ENCODE results near the gene ACE.

Gene ACE

GRCh38 chr17:63474586-63475460 is 2.0 kb upstream of the ACE start:
- TF ChIP-seq CTCF (IDR thresholded peaks at IDR 0.05; ENCODE audit: low read depth, low read length, missing control alignments): no peak
- Histone ChIP-seq H3K36me3 (replicated peaks) (no peaks in the 10 kb centered on the region), H3K27ac (no peak overlapping the region), H3K4me3 (ENCODE audit: low read depth, low read length) (no peak overlapping the region), H3K27me3 (replicated peaks) (no peaks in the 10 kb centered on the region)
- no peak for DNase-seq
- in situ Hi-C loops (cut with HindIII; ENCODE audit: low pct_ligation_motif_present, low sequenced_read_pairs): no loop called here

DNA sequence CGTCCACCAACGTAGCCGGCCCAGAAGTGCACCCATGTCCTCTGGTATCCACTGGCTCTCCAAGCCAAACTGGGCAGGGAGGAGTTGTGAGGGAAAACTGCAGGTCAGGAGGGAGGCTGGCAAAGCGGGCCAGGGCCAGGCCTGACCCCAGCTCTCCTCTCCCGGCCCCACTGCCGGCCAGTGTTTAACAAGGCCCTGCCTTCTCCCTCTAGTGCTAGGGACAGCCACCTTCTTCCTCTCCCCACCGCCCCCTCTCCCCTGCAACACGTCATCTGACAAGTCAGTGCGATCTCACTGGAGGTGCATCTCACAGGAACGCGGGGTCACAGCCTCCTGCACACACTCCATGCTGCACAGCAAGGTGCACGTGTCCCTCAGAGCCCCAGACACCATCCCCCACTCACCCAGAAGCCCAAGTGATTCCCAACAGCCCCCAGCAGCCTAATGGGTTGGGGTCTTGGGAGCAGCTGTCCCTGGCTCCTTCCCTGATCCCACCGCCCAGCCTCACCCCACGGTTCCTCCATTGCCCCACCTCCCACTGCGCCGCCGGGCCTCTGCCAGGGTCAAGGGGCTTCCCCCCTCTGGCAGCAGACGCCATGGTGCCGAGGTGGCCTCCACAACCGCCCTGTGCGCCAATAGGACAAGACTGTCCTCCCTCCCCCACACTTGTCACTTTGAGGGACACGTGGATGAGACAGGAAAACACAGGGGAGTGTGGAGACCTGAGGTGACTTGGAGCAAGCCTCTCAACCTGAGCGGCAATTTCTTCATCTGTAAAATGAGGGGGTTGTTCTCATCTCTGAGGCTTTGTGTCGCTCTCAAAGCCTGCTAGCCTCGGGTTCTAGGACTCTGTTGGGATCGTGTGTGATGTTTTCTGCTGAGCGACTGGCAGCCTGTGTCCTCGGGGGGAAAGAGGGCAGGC is 1.1 kb upstream of the ACE start:
- DNase-seq: no peak
- no peak for TF ChIP-seq CTCF (IDR thresholded peaks at IDR 0.05; ENCODE audit: low read depth, low read length, missing control alignments)
- H3K27me3 ChIP-seq (replicated peaks): no peaks in the 10 kb centered on the region
- no peak overlapping the region for H3K4me3 ChIP-seq (ENCODE audit: low read depth, low read length)
- in situ Hi-C loops (cut with HindIII; ENCODE audit: low pct_ligation_motif_present, low sequenced_read_pairs): no loop called here
- H3K27ac ChIP-seq: no peak overlapping the region
- H3K36me3 ChIP-seq (replicated peaks): no peaks in the 10 kb centered on the region

DNA sequence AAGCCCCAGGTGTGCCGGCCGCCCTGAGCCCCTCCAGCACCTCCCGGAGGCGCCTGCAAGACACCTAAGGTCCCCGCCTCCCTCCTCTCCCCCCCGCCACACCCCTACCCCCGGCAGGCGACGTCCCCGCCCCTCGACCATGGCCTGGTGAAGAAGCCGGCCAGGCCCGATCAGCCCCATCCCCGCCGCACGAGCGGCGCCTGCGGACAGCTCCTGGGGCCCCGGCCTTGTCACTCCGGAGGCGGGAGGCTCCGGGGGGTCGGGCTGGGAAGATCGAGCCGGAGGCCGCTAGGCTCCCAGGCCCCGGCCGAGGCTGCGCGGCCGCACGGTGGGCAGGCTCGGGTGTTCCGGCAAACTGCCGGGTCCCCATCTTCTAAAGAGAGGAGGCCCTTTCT is 405 bp upstream of the ACE start:
- TF ChIP-seq CTCF (IDR thresholded peaks at IDR 0.05; ENCODE audit: low read depth, low read length, missing control alignments): no peak
- peak overlapping the region; percentile 47 for H3K4me3 ChIP-seq (ENCODE audit: low read depth, low read length)
- H3K27me3 ChIP-seq (replicated peaks): no peaks in the 10 kb centered on the region
- in situ Hi-C loops (cut with HindIII; ENCODE audit: low pct_ligation_motif_present, low sequenced_read_pairs): no loop called here
- no peak for DNase-seq
- no peaks in the 10 kb centered on the region for H3K36me3 ChIP-seq (replicated peaks)
- H3K27ac ChIP-seq: no peak overlapping the region

DNA sequence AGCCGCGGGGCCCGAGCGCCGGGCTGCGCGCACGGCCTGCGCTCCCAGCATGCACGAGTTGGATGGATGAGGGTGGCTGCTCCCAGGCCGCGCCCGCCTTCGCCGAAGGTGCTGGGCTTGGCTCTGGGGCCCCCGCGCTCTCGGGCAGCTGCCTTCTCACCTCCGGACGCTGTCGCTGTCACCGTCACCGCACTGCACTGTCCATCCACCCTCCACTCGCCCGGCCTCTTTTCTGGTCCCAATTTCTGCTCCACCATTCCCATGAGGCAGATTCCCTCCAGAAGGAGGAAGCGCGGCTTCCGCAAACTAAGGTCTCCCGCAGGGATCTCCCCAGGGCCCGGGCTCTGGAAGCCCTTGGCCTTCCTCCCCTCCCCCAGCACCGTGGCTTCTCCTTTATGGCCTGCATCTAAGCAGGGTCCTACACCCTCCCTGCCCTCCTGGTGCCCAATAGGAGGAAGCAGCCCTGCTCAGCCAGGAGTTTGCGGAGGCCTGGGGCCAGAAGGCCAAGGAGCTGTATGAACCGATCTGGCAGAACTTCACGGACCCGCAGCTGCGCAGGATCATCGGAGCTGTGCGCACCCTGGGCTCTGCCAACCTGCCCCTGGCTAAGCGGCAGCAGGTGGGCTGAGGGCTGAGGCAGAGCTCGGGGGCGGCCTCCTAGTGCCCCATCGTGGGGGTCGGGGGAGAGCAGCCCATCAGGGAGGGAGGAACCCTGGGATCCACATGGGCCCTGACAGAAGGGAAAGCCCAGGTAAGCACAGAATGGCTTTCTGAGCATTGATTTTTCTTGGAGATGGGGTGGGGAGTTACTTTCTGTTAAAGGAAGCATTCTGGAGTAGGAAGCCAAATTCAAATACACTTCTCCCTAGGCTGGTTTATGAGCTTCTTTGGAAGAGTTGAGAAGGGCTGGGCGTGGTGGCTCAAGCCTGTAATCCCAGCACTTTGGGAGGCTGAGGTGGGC is 899 bp downstream of the ACE start:
- DNase-seq: no peak
- no peaks in the 10 kb centered on the region for H3K36me3 ChIP-seq (replicated peaks)
- peak overlapping the region; percentile 46 for H3K4me3 ChIP-seq (ENCODE audit: low read depth, low read length)
- H3K27me3 ChIP-seq (replicated peaks): no peaks in the 10 kb centered on the region
- TF ChIP-seq CTCF (IDR thresholded peaks at IDR 0.05; ENCODE audit: low read depth, low read length, missing control alignments): no peak
- no peak overlapping the region for H3K27ac ChIP-seq
- in situ Hi-C loops (cut with HindIII; ENCODE audit: low pct_ligation_motif_present, low sequenced_read_pairs): no loop called here

GRCh38 chr17:63478814-63479494 is 2.1 kb downstream of the ACE start:
- Histone ChIP-seq H3K36me3 (replicated peaks) (no peaks in the 10 kb centered on the region), H3K27me3 (replicated peaks) (no peaks in the 10 kb centered on the region), H3K27ac (no peak overlapping the region), H3K4me3 (ENCODE audit: low read depth, low read length) (no peak overlapping the region)
- in situ Hi-C loops (cut with HindIII; ENCODE audit: low pct_ligation_motif_present, low sequenced_read_pairs): no loop called here
- TF ChIP-seq CTCF (IDR thresholded peaks at IDR 0.05; ENCODE audit: low read depth, low read length, missing control alignments): peak; percentile 97
- DNase-seq: peak; percentile 83

All from brain microvascular endothelial cell (primary cell).